Small intestine (tissue), 7 donors: ENCODE measurements around the gene PIWIL4. TPM values are rescaled to one million over a fixed set of nuclear protein-coding genes. Genes with fewer than 3 reads are reported as not detected.

Experiments
- DNase-seq, 2 donors: peaks; one replicate each; pipeline versions ENCODE4 v3.0.0 to v3.0.0-alpha.2; 2013
- FAIRE-seq: peaks from 2 replicates; lab custom pipeline; 2012; peaks lifted over from hg19 to GRCh38; lab: Jason Lieb, UNC
- H3K27ac ChIP-seq, 3 donors: one replicate each; pipeline ENCODE4 v1.5.1; 2013; ENCODE audit warnings: low read length in 2 of 3, mild to moderate bottlenecking in 2 of 3, control low read depth in 1 of 3, inconsistent platforms in 1 of 3, low read depth in 1 of 3, moderate library complexity in 1 of 3
- H3K27me3 ChIP-seq, 3 donors: one replicate each; pipeline ENCODE4 v1.6.1; 2013; ENCODE audit warnings: low read length in 3 of 3, inconsistent platforms in 1 of 3; ENCODE audit not compliant: control insufficient read depth in 3 of 3, insufficient read depth in 3 of 3
- H3K36me3 ChIP-seq, 3 donors: one replicate each; pipeline ENCODE4 v1.6.1; 2013; ENCODE audit warnings: low read length in 3 of 3, inconsistent platforms in 1 of 3, low read depth in 1 of 3, mild to moderate bottlenecking in 1 of 3, moderate library complexity in 1 of 3; ENCODE audit not compliant: control insufficient read depth in 3 of 3, insufficient read depth in 2 of 3
- H3K4me1 ChIP-seq, 3 donors: one replicate each; pipeline ENCODE4 v1.6.1; 2013; ENCODE audit warnings: low read length in 2 of 3, inconsistent platforms in 1 of 3, low read depth in 1 of 3, mild to moderate bottlenecking in 1 of 3, moderate library complexity in 1 of 3; ENCODE audit not compliant: control insufficient read depth in 3 of 3, insufficient read depth in 2 of 3
- H3K4me3 ChIP-seq, 3 donors: one replicate each; pipeline ENCODE4 v1.5.1; 2013; ENCODE audit warnings: low read length in 3 of 3, control low read depth in 1 of 3, inconsistent platforms in 1 of 3, low read depth in 1 of 3, mild to moderate bottlenecking in 1 of 3, moderate library complexity in 1 of 3
- H3K9me3 ChIP-seq, 2 donors: one replicate each; pipeline ENCODE4 v1.6.1; 2013; ENCODE audit warnings: low read depth in 1 of 2, low read length in 1 of 2; ENCODE audit not compliant: control insufficient read depth in 2 of 2, insufficient read depth in 1 of 2
- WGBS, 3 donors: extraction: QIAGEN DNeasy Blood & Tissue Kit; methylation state at CpG; one replicate each; pipeline ENCODE4 v1.1.7; 2013; 5-methylcytosine and 5-hydroxymethylcytosine counted together
- polyA plus RNA-seq, 4 donors: library from polyadenylated mRNA; stranded (reverse) in 3 of 4; unstranded in 1 of 4; fragments of 200-250 nt in 3 of 4; fragments of 120-200 nt in 1 of 4; gene quantifications; one replicate each; pipeline versions ENCODE4 v1.2.1 to v1.2.3, GENCODE V29; 2013
- donor health status: healthy with polysubstance abuse.
- donor health status: control.
- donor health status: control.
- donor health status: Bipolar disorder and iron deficiency.
- donor health status: healthy.

PIWIL4 gene
- polyA plus RNA-seq, 4 donors: 8.0 to 23.5 (median 16.2) TPM

DNA sequence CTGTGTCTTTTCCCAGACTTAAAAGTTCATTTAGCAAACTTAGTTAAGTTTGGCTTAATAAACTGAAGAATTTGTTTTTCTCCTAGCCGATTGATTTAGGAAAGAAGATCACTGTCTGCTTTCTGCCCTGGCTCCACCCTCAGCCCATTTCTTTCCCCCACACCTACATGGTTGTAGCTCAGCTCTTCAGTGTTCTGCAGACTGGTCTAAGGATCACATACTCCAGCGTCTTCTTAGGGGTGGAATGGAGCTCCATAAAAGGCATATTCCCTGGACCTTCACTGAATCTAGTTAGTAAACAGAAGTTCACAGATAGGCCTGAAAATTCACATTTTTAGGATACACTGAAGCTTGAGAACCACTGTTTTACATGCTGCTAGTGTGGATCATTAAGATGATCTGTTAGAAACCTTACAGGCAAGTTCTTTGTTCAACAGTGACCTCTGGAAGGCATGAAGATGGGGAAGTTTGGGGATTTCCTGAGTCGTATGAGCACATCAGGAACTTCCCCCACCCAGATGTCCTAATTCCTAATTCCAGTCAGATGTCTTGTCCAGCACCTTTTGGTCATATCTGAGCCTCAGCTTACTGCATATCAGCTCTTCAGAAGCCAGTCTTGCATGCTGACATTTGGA lies 16.8 kb downstream of the PIWIL4 start:
- H3K9me3 ChIP-seq: no peaks in the 10 kb centered on the region
- H3K27me3 ChIP-seq: no peaks in the 10 kb centered on the region
- 62 to 82% (median 75%) methylated on average over 3 of the region's 3 CpGs for WGBS, 3 donors
- DNase-seq (no peak), FAIRE-seq (no peak)
- peaks cover 0 to 8% (median 8%) of the 10 kb centered on the region in 3 donors for H3K36me3 ChIP-seq
- no peak overlapping the region for H3K27ac ChIP-seq
- H3K4me1 ChIP-seq: peaks cover 0 to 10% (median 0%) of the 10 kb centered on the region in 3 donors
- H3K4me3 ChIP-seq: no peak overlapping the region

DNA sequence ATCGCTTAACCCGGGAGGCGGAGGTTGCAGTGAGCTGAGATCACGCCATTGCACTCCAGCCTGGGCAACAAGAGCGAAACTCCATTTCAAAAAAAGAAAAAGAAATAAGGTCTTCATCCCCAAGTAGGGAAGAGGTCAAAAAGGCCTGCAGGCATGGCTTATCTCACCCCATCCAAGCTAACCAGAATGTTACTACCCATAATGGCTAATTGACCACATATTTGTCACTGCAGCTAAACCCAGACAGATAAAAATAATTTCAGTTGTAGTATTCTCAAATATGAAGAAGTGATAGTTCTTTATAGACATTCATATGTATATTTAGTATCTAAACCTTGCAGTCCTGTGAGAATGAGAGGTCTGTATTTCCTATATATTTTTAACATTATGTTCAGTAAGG lies 17.8 kb downstream of the PIWIL4 start:
- Histone ChIP-seq H3K9me3 (no peaks in the 10 kb centered on the region), H3K27ac (no peak overlapping the region), H3K4me3 (no peak overlapping the region), H3K4me1 (peaks cover 0 to 10% (median 0%) of the 10 kb centered on the region in 3 donors), H3K27me3 (no peaks in the 10 kb centered on the region), H3K36me3 (peaks cover 0 to 15% (median 13%) of the 10 kb centered on the region in 3 donors)
- 97 to 98% (median 97%) methylated on average over 5 of the region's 5 CpGs for WGBS, 3 donors
- no peak for DNase-seq
- FAIRE-seq: no peak

DNA sequence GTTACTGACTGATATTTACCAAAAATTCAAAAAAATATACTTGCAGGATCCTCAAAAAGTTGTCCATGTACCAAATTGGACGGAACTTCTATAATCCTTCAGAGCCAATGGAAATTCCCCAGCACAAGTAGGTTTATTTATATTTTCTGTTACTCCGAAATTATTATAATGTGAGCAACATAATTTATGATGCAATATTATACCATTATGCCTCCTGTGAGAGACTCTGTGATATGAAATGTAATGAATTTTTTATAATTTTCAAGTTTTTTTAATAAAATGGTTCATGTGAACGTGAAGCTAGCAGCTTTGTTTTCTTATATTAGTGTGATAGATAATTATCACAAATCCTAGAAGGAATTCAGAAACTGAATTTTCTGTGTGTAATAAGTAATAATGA lies 18.2 kb downstream of the PIWIL4 start:
- no peak for FAIRE-seq
- no peak overlapping the region for H3K27ac ChIP-seq
- no peak for DNase-seq
- H3K9me3 ChIP-seq: no peaks in the 10 kb centered on the region
- H3K4me1 ChIP-seq: peaks cover 0 to 10% (median 0%) of the 10 kb centered on the region in 3 donors
- no peaks in the 10 kb centered on the region for H3K27me3 ChIP-seq
- H3K36me3 ChIP-seq: peaks cover 0 to 15% (median 13%) of the 10 kb centered on the region in 3 donors
- no peak overlapping the region for H3K4me3 ChIP-seq
- 78 to 95% (median 89%) methylated on average over 3 of the region's 3 CpGs for WGBS, 3 donors

DNA sequence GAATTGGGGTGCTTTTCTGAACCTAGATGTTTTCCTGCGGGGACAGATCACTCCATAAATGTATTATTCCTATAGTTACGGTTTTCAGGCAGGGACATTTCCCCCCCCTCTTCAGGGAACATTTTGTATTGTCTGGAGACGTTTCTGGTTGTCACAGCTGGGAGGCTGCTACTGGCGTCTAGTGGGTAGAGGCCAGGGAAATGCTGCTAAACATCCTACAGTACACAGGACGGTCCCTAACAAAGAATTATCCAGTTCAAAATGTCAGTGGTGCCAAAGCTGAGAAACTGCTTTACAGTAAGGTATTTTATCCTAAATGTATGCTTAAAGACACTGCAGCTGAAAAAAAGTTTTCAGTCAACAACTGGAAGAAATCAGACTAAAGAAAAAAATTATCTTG lies 19.4 kb downstream of the PIWIL4 start:
- H3K4me1 ChIP-seq: peaks cover 0 to 10% (median 0%) of the 10 kb centered on the region in 3 donors
- DNase-seq (peak in 1 of 2 donors; percentile 11), FAIRE-seq (no peak)
- H3K36me3 ChIP-seq: peaks cover 0 to 21% (median 13%) of the 10 kb centered on the region in 3 donors
- no peaks in the 10 kb centered on the region for H3K27me3 ChIP-seq
- H3K9me3 ChIP-seq: no peaks in the 10 kb centered on the region
- no peak overlapping the region for H3K27ac ChIP-seq
- H3K4me3 ChIP-seq: no peak overlapping the region
- 55 to 72% (median 67%) methylated on average over 5 of the region's 5 CpGs for WGBS, 3 donors

DNA sequence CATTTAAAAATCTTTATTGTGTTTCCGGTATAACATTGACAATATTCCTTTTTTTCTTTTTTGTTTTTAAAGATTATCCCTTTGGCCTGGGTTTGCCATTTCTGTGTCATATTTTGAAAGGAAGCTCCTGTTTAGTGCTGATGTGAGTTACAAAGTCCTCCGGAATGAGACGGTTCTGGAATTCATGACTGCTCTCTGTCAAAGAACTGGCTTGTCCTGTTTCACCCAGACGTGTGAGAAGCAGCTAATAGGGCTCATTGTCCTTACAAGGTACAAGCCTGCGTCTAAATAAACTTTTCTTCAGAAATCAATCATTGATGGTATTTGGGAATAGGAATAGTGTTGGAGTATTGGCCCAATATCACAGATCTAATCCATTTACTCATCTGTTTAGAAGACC lies 19.8 kb downstream of the PIWIL4 start:
- WGBS, 3 donors: 32 to 57% (median 48%) methylated on average over 5 of the region's 5 CpGs
- Histone ChIP-seq H3K36me3 (peaks cover 0 to 23% (median 15%) of the 10 kb centered on the region in 3 donors), H3K27ac (no peak overlapping the region), H3K9me3 (no peaks in the 10 kb centered on the region), H3K4me1 (peaks cover 0 to 10% (median 0%) of the 10 kb centered on the region in 3 donors), H3K27me3 (no peaks in the 10 kb centered on the region), H3K4me3 (no peak overlapping the region)
- DNase-seq (peak in 1 of 2 donors; percentile 72), FAIRE-seq (no peak)

DNA sequence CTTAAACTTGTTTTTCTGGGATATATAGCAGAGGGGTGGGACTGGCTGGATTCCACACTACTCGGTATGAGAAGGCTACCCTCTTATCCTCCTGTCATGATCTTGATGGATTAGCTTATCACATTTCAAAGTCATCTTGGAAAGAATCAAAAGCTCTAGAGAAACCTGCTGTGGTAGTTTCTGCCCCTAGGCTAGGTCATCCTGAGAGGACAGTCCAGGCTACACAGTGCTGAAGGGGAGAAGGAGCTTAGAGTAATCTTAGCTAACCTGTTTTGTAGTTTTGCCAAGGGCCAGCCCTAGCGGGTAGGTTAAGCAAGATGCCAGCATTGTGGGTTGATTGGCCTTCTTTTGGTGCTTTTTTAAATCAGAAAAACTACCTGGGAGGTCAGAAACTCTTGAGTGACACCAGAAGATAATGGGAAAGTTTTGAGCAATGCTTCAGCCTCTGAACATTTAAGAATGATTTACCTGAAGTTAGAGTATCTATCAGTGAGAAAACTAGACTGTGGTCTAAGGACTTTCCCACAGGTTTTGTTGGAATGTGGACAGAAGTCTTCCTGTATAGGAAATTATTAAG lies 21.3 kb downstream of the PIWIL4 start:
- peaks cover 0 to 10% (median 0%) of the 10 kb centered on the region in 3 donors for H3K4me1 ChIP-seq
- WGBS, 3 donors: 60 to 66% (median 61%) methylated on average over 2 of the region's 2 CpGs
- H3K4me3 ChIP-seq: no peak overlapping the region
- H3K27me3 ChIP-seq: no peaks in the 10 kb centered on the region
- H3K9me3 ChIP-seq: no peaks in the 10 kb centered on the region
- no peak for FAIRE-seq
- DNase-seq: no peak
- no peak overlapping the region for H3K27ac ChIP-seq
- H3K36me3 ChIP-seq: peaks cover 0 to 24% (median 15%) of the 10 kb centered on the region in 3 donors

DNA sequence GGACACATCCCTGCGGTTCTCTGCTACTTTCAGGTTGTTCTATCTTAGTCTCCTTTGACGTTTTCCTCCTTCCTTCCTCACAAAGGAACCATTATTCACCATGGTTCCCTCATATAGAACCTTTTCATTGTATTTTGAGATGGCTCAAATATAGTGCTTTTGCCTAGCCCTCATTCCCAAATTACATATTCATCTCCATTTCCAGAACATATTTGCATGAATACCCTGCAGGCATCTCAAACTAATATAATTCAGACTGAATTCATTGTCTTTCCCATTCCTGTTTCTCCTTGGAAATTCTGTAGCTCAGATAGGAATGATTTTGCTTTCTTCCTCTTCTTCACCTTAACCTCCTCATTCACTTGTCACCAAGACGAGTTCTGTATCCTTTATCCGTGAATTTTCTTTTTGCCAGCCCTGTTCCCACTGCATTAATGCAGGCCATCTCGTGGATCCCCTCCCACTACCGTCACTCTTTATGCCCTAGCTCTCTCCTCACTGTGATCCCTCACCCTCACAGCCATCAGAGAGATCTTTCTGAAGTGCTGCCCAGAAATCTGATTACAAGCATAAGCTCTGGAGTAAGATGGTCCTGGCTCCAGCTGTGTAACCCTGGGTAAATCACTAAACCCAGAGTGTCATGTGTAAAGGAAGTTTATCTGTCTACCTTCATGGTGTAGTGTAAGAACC lies 23.3 kb downstream of the PIWIL4 start:
- no peaks in the 10 kb centered on the region for H3K27me3 ChIP-seq
- FAIRE-seq (no peak), DNase-seq (no peak)
- peaks cover 0 to 10% (median 0%) of the 10 kb centered on the region in 3 donors for H3K4me1 ChIP-seq
- no peak overlapping the region for H3K27ac ChIP-seq
- WGBS, 3 donors: 63 to 74% (median 71%) methylated on average over 6 of the region's 6 CpGs
- H3K36me3 ChIP-seq: peaks cover 0 to 24% (median 11%) of the 10 kb centered on the region in 3 donors
- no peak overlapping the region for H3K4me3 ChIP-seq
- no peaks in the 10 kb centered on the region for H3K9me3 ChIP-seq

DNA sequence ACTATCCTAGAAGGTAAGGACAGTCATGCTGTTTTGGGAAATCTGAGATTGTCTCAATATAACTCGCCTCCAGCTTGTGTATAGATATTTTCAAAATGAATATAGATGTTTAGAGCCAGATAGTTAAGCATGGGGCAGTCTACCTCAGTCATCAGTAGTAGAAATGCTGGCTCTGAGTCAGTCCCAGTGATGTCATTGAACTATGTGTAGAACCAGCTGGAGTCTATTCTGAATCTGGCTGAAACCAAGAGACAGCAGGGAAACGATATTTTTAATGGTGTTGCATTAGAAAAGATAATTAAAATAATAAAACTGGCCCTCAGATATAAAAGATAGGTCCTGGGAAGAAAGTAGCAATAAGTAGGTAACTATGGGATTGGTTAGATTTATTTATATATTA lies 25.9 kb downstream of the PIWIL4 start:
- Histone ChIP-seq H3K36me3 (peaks cover 0 to 26% (median 14%) of the 10 kb centered on the region in 3 donors), H3K4me3 (no peak overlapping the region), H3K27me3 (no peaks in the 10 kb centered on the region), H3K27ac (no peak overlapping the region), H3K4me1 (no peaks in the 10 kb centered on the region), H3K9me3 (no peaks in the 10 kb centered on the region)
- FAIRE-seq (no peak), DNase-seq (no peak)
- 64 to 74% (median 74%) methylated on average over 2 of the region's 2 CpGs for WGBS, 3 donors
